ENCODE measurements around the gene KRT9.
"Not testable (repeated sequence)": the region's sequence is repeated elsewhere in the genome, so short reads cannot be mapped to it uniquely, and the experiment has no call there.

Gene KRT9

DNA sequence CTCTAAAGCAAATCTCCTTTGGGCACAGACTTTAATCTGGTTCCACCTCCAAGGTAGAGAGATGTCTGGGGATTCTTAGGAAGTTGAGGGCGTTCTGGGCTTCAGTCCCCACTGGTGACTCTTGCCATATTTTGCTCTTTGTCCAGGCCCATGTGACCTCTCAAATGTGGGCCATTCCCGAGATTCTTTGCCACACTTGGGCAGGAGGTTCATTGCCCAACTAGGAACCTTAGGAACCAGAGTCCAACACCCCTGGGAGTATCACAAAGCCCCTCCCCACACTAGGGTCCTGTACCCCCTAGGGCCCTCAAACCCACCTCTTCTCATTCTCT is 8.4 kb upstream of the KRT9 start:
- DNase-seq (ENCODE audit: low read depth in 2 of 2, low spot score in 1 of 2) = no peak

DNA sequence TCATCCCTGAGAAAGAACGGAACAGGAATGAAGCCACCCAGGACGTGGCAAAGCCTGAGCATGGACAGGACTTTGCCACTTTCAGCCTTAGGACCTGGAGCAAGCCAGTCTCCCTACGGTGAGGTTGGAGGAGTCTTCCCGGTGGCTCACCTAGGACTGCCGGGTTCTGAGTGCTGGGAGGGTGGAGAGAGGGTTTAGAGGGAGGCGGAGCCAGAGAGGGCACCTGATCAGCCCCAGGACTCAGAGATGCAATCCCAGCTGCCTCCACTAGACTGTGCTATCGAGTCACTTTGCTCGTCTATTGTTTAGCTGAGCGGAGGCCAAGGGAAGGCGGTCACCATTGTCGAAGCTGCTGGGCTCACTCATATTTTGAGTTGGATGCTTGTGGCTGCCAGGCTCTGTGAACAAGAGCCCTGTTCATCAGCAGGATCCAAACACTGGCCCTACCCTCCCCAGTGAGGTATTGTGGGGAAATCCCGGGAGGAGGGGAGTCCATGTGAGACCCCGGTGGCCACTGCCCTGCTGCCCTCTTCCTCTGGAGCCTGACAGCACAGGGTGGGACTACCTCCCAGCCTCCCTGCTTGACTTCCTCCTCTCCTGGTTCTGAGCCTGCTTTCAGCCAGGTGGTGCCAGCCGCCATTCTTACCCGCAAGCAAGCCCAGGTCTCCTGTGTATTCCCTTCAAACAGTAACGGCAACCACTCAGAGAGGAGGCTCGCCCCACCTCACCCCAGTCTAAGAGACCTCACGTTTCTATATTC is 7.8 kb upstream of the KRT9 start:
- no peak for DNase-seq (ENCODE audit: low read depth in 2 of 2, low spot score in 1 of 2)

DNA sequence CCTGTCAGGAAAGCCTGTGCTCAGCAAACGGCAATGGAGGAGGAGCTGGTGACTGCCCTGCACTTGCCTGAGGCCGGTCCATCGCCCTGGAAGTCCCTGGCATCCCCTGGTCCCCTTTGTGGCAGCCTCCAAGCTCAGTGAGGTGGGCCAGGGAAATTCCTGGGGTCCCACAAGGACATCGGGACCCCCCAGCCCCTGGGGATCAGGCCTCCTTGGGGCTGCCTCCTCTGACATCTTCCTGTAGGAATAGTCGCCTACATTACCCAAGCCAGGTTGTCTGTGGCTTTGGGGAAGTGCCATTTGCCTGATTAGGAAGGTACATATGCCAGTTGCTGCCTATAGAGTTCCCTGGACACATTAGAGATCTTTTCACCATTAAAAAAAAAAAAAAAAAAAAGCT is 7.1 kb upstream of the KRT9 start:
- DNase-seq (ENCODE audit: low read depth in 2 of 2, low spot score in 1 of 2) = no peak

DNA sequence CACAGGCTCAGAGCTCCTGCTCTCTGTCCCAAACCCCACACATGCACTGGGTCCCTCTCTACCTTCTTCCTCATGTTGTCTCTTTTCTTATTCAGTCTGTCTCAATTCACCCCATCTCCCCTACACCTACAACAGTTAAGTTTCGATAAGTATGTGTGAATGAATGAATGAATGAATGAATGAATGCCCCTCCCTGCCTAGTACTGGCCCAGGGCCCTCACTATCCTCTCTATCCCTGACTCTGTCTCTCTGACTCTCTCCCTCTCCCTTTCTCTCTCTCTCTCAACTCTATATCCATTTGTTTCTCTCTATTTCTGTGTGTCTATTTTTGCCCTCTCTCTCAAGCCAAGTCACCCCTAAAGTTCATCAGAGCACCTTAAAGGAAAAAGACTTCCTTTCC is 6.7 kb upstream of the KRT9 start:
- no peak for DNase-seq (ENCODE audit: low read depth in 2 of 2, low spot score in 1 of 2)

DNA sequence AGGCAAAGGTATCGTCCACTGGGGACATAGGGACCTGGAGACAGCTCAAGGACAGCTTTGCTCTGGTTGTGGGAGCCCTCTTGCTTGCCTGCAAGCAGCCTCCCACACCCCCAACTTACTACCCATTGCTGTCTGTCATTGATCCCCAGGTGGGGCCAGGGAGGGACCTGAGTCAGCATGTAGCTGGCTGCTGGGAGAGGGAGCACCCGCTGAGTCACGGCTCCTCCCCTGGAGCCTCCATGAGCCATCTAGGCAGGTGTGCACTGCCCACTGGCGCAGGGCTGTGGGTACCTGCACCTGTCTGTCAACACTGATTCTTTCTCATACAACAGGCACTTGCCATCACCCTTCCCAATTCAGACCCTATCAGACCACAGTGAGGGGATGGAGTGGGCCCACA is 4.9 kb upstream of the KRT9 start:
- not testable (repeated sequence) for DNase-seq (ENCODE audit: low read depth in 2 of 2, low spot score in 1 of 2)

DNA sequence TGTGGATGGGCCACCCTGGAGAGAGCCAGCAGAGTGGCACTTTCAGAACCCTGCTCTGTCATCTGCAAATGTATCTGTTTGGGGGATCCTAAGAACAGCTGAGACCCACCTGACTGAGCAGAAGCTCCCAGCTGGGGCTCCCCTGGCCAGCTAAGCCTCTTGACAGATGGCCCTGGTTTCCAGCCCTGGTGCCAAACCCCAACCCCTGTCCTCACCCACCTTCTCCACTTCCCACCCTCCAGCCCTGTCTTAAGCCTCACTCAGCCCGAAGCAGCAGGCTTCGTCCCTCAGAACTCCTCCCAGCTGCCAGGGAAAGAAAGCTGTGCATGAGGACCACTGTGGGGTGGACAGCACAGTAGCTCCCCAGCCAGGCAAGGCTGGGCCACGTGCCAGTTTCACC is 3.5 kb upstream of the KRT9 start:
- DNase-seq (ENCODE audit: low read depth in 2 of 2, low spot score in 1 of 2) = no peak

DNA sequence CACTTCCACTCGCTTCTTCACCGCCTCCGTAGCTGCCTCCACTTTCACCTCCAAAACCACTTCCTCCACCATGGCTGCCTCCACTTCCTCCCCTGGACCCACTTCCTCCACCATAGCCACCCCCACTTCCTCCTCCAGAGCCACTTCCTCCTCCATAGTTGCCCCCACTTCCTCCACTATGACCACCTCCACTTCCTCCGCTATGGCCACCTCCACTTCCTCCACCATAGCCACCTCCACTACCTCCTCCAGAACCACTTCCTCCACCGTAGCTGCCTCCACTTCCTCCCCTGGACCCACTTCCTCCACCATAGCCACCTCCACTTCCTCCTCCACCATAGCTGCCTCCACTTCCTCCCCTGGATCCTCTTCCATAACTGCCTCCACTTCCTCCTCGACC is 4.5 kb downstream of the KRT9 start:
- DNase-seq (ENCODE audit: low read depth in 2 of 2, low spot score in 1 of 2) = no peak

DNA sequence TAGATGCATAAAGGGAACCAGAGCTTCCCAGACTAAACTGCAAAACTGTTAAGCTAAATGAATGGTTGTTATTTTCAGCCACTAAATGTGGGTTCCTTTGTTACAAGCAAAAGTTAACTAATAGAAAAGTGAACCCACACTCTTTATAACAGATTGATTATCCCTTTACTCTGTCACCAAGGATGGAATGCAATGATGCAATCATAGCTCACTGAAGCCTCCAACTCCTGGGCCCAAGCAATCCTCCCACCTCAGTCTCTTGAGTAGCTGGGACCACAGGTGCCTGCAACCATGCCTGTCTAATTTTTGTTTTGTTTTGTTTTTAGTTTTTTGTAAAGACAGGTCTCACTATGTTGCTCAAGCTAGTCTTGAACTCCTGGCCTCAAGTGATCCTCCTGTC is 6.5 kb downstream of the KRT9 start:
- DNase-seq (ENCODE audit: low read depth in 2 of 2, low spot score in 1 of 2) = no peak

DNA sequence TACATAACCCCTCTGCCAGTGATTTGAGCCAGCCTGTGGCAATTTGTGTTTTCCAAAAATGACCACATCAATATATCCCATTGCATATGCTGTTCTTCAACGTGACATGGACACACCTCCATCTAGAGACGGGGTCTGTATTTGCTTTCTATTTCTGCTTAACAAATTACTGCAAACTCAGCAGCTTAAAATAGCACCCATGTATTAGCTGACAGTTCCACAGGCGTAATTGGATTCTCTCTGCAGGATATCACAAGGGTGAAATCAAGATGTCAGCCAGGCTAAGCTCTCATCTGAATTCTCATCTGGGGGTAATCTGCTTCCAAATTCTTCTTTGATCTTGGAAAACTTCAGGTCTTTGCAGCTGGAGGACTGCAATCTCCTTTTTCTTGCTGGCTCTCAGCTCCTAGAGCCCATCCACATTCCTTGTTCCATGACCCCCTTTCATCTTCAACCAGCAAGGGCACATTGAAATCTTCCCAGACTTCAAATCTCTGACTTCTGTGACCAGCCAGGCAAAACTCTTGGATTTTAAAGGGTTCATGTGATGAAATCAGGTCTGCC is 8.2 kb downstream of the KRT9 start:
- DNase-seq (ENCODE audit: low read depth in 2 of 2, low spot score in 1 of 2) = no peak

DNA sequence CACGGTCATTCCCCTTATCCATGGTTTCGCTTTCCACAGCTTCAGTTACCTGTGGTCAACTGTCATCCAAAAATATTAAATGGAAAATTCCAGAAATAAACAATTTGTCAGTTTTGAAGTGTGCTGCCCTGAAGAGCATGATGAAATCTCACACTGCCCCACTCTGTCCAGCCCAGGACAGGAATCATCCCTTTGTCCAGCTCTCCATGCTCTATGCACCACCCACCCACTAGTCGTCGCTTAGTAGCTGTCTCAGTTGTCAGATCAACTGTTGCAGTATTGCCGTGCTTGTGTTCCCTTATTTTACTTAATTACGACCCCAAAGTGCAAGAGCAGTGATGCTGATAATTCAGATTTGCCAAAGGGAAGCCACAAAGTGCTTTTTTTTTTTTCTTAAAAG is 10.3 kb downstream of the KRT9 start:
- no peak for DNase-seq (ENCODE audit: low read depth in 2 of 2, low spot score in 1 of 2)

DNA sequence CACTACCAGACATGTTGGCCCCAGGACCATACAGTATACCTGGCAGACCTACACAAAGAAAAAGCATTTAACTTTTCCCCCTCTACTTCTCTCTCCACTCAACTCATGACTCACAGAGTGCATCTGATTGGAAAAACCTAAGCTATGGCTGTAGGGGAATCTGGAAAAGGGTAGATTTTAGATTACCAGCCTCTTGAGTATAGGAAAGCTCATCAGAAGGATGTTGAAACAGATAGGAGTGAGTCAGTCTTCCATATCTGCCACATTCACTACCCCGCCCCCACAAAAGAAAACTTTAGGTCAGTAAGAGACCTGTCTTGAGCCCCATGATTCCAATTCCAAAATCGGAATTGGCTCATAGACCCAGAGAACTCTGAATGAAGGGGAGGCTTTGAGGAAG is 12.3 kb downstream of the KRT9 start:
- no peak for DNase-seq (ENCODE audit: low read depth in 2 of 2, low spot score in 1 of 2)

DNA sequence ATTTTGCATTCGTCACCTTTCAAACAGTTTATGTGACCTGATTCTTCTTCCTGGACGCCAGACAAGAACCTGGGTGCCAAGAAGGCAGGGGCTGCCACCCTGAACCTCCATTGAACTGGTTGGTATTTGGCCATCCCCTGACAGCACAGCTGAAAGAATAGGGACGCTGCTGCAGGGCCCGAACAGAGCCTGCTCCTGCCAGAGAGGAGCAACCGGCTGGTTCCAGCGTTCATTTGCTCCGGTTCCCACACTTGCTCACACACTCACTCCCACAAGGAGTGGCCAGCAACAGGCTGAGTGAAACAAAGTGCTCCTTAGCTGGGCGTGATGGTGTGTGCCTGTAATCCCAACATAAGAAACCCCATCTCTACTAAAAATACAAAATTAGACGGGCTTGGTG is 14.9 kb downstream of the KRT9 start:
- no peak for DNase-seq (ENCODE audit: low read depth in 2 of 2, low spot score in 1 of 2)

DNA sequence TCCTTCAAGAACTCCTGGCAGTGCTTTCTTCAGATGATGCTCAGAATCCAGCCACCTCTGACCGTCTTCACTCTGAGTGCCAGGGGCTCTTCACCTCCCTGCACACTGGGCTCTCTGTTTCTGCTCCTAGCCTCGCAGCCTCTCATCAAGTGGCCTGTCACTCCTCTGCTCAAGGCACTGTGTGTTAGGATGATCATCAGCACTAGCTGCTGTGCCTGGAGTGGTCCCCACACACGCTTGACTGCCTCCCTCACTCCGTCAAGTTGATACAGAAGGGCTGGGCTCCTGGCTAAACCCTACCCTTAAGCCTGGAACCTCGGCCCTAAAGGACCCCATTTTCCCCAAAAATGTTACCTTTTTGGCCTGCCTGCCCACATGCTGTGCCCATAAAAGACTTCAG is 15.6 kb downstream of the KRT9 start:
- no peak for DNase-seq (ENCODE audit: low read depth in 2 of 2, low spot score in 1 of 2)

DNA sequence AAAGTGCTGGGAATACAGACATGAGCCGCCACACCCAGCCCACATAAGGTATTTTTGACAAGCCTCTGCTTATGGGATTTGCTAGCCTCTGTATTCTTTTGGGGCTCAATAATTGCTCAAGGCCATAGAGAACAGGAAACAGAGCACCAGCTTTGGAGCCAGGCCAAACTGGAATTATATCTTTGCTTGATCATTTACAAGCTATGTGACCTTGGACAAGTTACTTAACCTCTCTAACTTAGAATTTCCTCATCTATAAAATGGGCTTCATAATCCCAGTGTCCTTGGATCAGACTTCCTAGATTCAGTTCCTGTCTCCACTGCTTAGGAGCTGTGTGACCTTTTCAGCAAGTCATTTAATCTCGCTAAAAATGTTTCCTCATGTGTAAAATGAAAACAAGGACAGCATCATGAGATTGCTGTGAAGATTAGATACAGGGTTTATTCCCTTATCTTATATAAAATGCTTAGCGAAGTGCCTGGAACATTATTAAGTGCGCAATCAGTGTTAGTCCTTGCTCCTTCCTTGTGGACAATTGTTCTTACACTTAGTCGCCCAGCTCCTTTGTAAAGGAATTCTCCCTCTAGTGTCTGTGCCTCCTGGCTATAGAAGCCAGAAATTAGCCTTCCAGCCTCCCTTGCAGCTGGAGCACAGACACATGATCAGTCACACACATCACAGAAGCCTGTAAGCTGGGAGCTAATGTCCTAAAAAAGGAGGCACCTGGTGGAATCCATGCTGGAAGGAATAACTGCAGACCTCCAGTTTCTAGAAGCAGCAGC is 16.6 kb downstream of the KRT9 start:
- DNase-seq (ENCODE audit: low read depth in 2 of 2, low spot score in 1 of 2) = no peak

DNA sequence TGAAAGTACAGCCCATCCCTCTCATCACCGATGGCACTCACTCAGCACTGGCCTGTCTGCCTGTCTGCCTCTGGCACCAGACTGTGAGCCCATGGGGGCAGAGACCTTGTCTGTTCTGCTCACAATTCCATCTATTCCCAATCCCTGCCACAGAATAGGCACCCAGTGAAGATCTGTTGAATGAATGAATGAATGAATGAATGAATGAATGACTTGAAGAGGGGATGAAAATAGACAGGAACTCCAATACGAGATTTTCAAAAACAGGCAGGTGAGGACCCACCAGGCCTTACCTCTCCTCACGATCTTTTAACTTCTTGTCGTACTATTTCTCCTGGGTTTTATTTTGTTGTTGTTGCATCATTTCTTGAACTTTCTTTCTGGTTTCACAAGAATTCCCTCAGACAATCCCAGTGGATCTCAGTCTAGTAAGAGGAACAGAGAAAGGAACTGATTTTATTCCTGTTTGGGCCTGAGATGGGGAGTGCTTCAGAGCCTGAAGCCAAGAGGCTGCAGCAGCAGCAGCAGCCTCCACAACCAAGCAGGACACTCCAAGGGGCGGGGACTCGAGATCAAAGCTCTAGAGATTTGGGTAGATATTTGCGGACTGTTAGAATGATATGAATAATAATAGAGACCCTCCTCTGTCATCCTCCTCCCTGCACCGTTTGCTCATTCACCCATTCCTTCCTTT is 17.7 kb downstream of the KRT9 start:
- DNase-seq (ENCODE audit: low read depth in 2 of 2, low spot score in 1 of 2) = no peak

DNA sequence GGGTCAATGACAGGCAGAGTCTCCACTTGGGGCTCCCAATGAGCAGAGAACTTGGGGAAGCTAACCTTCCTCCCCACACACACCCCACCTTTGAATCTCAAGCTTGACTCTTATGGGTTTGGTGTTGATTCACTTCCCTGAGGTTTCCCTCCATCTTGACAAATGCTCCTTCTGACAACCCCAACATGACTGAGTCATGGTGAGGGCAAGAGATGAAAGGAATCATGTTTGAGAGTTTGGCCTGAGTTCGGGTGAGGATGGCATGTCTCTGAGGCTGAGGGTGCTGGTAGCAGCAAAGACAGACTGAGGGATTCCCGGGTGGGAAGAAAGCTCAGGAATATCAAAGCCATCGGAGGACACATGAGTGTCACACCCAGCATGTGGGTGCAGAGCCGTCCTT is 18.7 kb downstream of the KRT9 start:
- DNase-seq (ENCODE audit: low read depth in 2 of 2, low spot score in 1 of 2) = no peak

DNA sequence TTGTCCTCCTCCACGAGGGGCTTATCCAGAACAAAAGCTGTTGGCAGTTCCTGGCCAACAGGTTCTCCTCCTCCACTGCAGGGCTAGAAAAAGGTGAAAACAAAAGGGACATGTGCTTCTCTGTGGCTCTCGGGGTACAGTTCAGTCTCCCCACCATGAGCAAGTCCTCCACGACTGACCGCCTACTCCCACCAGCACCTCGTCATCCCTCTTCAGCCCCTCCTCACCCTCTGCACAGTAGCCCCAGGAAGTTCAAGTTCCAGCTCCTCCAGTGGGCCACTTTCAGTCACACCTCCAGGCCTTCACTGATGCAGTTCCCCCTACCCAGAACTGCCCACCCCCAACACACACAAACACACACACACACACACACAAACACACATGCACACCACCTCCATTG is 19.4 kb downstream of the KRT9 start:
- no peak for DNase-seq (ENCODE audit: low read depth in 2 of 2, low spot score in 1 of 2)

DNA sequence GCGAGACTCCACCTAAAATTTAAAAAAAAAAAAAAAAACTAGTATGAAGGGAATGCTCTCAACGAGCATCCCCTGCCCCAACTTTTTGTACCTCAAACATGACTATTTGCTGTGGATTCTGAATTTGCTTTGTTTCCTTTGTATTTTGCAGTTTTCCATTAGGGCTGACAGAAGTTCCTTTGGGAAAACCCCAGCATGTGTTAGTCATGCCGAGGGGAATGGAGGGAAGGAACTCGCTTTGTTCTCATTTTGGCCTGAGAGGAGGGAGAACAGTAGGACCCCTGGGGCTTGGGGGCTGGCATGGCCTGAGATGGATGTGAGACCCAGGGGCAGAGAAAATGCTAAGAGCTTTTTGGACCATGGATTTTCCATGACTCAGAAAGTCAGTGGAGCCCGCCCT is 20.5 kb downstream of the KRT9 start:
- no peak for DNase-seq (ENCODE audit: low read depth in 2 of 2, low spot score in 1 of 2)

DNA sequence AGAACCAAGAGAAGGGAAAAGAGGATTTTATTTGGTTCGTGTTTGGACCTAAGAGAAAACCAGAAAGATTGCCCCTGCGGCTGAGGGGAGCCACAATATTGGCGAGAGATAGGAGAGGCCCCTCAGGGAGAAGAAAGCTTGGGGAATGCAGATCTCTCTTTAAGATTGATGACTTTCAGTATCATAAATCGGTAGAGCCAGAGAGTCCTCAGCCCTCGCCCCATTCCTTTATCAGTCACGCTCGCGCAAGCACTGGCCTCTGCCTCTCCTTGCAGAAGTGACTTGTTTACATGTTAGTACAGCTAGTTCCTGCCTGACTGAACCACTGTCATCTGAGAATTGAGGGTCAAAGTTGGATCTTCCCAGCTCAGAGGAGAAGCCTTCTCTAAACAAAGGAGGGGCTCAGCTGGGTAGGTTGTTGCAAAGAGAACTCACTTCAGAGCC is 22.2 kb downstream of the KRT9 start:
- no peak for DNase-seq (ENCODE audit: low read depth in 2 of 2, low spot score in 1 of 2)

DNA sequence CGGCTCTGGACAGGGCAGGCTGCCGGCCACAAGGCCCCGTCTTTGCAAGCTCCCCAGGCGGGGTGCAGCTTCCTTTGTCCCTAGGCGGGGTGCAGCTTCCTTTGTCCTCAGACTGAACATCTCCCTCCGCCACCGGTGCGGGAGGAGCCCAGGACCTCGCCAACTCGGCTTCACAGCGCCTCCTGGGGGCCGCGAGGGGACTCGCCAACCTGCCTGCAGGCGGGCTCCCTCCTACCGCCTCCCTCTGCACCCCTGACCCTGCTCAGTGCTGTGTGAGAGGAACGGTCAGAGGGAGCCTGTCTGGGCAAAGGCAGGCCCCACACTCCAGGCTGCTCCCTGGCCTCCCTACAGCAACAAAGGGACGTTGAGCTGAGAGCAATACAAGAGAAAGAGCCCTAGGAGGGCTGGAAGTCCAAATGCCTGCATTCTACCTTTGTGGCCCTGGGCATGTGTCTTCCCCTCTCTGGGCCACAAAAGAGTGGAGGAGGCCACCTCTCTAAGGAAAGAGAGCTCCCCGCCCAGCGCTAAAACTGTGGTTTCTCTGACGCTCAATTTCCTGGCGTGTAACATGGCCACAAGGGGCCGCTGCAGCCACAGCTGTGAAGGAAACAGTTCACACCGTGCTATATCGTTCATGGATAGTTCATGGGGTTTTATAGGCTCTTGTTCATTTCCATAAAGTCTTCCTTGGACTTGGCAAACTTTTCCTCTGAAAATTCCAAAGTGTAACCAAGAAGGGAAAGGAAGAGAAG is 22.8 kb downstream of the KRT9 start:
- peak; percentile 52 to 63 for DNase-seq (ENCODE audit: low read depth in 2 of 2, low spot score in 1 of 2)

Data from stimulated activated CD8-positive, alpha-beta memory T cell treated with anti-CD3 and anti-CD28 coated beads, Interleukin-4, amount 100 ng/mL, for 1 hour (primary cell).